GM19324 (cell line): ENCODE measurements around the gene B4GALT7.
"Not testable (repeated sequence)": the region's sequence is repeated elsewhere in the genome, so short reads cannot be mapped to it uniquely, and the experiment has no call there.

Experiments used
- ATAC-seq: cut with Tn5 transposase; IDR thresholded peaks from one replicate; pipeline ENCODE4 v1.9.1; 2021; ENCODE audit warnings: mild to moderate bottlenecking, moderate library complexity; ENCODE audit not compliant: unreplicated experiment, low FRiP score

The B4GALT7 gene

GRCh38 chr5:177599731-177600507 lies at the start of gene B4GALT7:
Gene B4GALT7 (plus strand): TSS chr5:177600132. CDS start chr5:177600211, 79 bp downstream.
- ATAC-seq = peak; percentile 92

GRCh38 chr5:177552839-177553455 lies 47.0 kb upstream of the B4GALT7 start:
- no peak for ATAC-seq

GRCh38 chr5:177553671-177554429 lies 46.1 kb upstream of the B4GALT7 start:
- ATAC-seq = peak; percentile 46

GRCh38 chr5:177554474-177555111 lies 45.3 kb upstream of the B4GALT7 start, which contains the start of gene FAM193B:
Gene FAM193B (minus strand): TSS chr5:177554563. CDS start chr5:177554458, 105 bp downstream.
- peak; percentile 79 for ATAC-seq

GRCh38 chr5:177555228-177555627 lies 44.7 kb upstream of the B4GALT7 start:
- ATAC-seq = no peak

- no peak for ATAC-seq
These were observed 44.3 kb upstream of the B4GALT7 start for GRCh38 chr5:177555665-177556064.

- ATAC-seq = no peak
These were observed 42.8 kb upstream of the B4GALT7 start for GRCh38 chr5:177557041-177557647.

GRCh38 chr5:177557796-177558195 lies 42.1 kb upstream of the B4GALT7 start:
- no peak for ATAC-seq

GRCh38 chr5:177559446-177559941 lies 40.4 kb upstream of the B4GALT7 start:
- ATAC-seq = not testable (repeated sequence)

GRCh38 chr5:177565046-177565445 lies 34.9 kb upstream of the B4GALT7 start:
- no peak for ATAC-seq

- no peak for ATAC-seq
These were observed 31.6 kb upstream of the B4GALT7 start for GRCh38 chr5:177568326-177568725.

GRCh38 chr5:177569894-177570293 lies 30.0 kb upstream of the B4GALT7 start:
- ATAC-seq = no peak

GRCh38 chr5:177575488-177575887 lies 24.4 kb upstream of the B4GALT7 start:
- ATAC-seq = no peak

GRCh38 chr5:177576169-177576568 lies 23.8 kb upstream of the B4GALT7 start:
- ATAC-seq = no peak

- ATAC-seq = no peak
These were observed 21.6 kb upstream of the B4GALT7 start for GRCh38 chr5:177578316-177578715.

- no peak for ATAC-seq
These were observed 11.5 kb upstream of the B4GALT7 start for GRCh38 chr5:177588413-177588909.

GRCh38 chr5:177590406-177590805 lies 9.5 kb upstream of the B4GALT7 start:
- ATAC-seq = no peak

GRCh38 chr5:177591690-177592009 lies 8.3 kb upstream of the B4GALT7 start:
- ATAC-seq = no peak

- ATAC-seq = peak; percentile 94
These were observed 7.7 kb upstream of the B4GALT7 start, which contains the start of gene TMED9 for GRCh38 chr5:177592010-177592834. Gene TMED9 (plus strand): TSS chr5:177592203. CDS start chr5:177592215, 12 bp downstream.
